HG03354 (cell line): Measurements from ENCODE around the gene TRAPPC2B.
A peak's percentile ranks its signal among the peaks of the same experiment; 100 is the strongest.
"Not testable (repeated sequence)": the region's sequence is repeated elsewhere in the genome, so short reads cannot be mapped to it uniquely, and the experiment has no call there.

ENCODE experiments used
- ATAC-seq: cut with Tn5 transposase; IDR thresholded peaks from one replicate; pipeline ENCODE4 v1.9.1; 2021; ENCODE audit warnings: mild to moderate bottlenecking; ENCODE audit not compliant: unreplicated experiment, poor library complexity, severe bottlenecking

Gene TRAPPC2B

GRCh38 chr19:57363688-57364181, 384 bp downstream of the TRAPPC2B start:
- ATAC-seq = no peak

- ATAC-seq = no peak
Observed at GRCh38 chr19:57366776-57367175, 3.4 kb downstream of the TRAPPC2B start.

- no peak for ATAC-seq
Observed at GRCh38 chr19:57374179-57374578, 10.8 kb downstream of the TRAPPC2B start.

- not testable (repeated sequence) for ATAC-seq
Observed at GRCh38 chr19:57374647-57375046, 11.3 kb downstream of the TRAPPC2B start.

GRCh38 chr19:57376151-57376550, 12.8 kb downstream of the TRAPPC2B start:
- no peak for ATAC-seq

GRCh38 chr19:57377498-57378146, 14.3 kb downstream of the TRAPPC2B start:
- ATAC-seq = no peak

- ATAC-seq = no peak
Observed at GRCh38 chr19:57380923-57381322, 17.6 kb downstream of the TRAPPC2B start.

- ATAC-seq = no peak
Observed at GRCh38 chr19:57382806-57383488, 19.6 kb downstream of the TRAPPC2B start.

GRCh38 chr19:57389194-57389729, 25.9 kb downstream of the TRAPPC2B start:
- ATAC-seq = no peak

GRCh38 chr19:57389730-57390598, 26.6 kb downstream of the TRAPPC2B start, which contains the start of gene ZNF548:
Gene ZNF548 (plus strand): TSS chr19:57389854. CDS start chr19:57390100, 246 bp downstream.
- ATAC-seq = peak; percentile 98

- no peak for ATAC-seq
Observed at GRCh38 chr19:57395710-57396109, 32.4 kb downstream of the TRAPPC2B start.

- no peak for ATAC-seq
Observed at GRCh38 chr19:57398868-57399267, 35.5 kb downstream of the TRAPPC2B start.

- no peak for ATAC-seq
Observed at GRCh38 chr19:57403737-57404563, 40.6 kb downstream of the TRAPPC2B start.

GRCh38 chr19:57406516-57407123, 43.3 kb downstream of the TRAPPC2B start:
- ATAC-seq = no peak

GRCh38 chr19:57410877-57411671, 47.7 kb downstream of the TRAPPC2B start, which contains the start of gene ZNF17:
Gene ZNF17 (plus strand): TSS chr19:57411161. CDS start chr19:57413616, 2,455 bp downstream.
- ATAC-seq = peak; percentile 99
